Liver (tissue), 9 donors: ENCODE measurements around the gene TANC1. TPM values are rescaled to one million over a fixed set of nuclear protein-coding genes. Genes with fewer than 3 reads are reported as not detected.

Experiments
- DNase-seq: peaks from one replicate; pipeline ENCODE4 v3.0.0-alpha.2; 2017; ENCODE audit warnings: low spot score
- H3K27ac ChIP-seq, 2 donors: one replicate each; pipeline ENCODE4 v1.7.0; 2013; ENCODE audit warnings: inconsistent platforms in 2 of 2, low read length in 2 of 2, control low read depth in 1 of 2, low read depth in 1 of 2, mild to moderate bottlenecking in 1 of 2
- H3K27me3 ChIP-seq, 4 donors: one replicate each; pipeline versions ENCODE4 v1.6.1 to v1.7.0; 2013; ENCODE audit warnings: low read length in 3 of 4, inconsistent platforms in 1 of 4, mild to moderate bottlenecking in 1 of 4, moderate library complexity in 1 of 4; ENCODE audit not compliant: control insufficient read depth in 4 of 4, insufficient read depth in 4 of 4
- H3K36me3 ChIP-seq, 4 donors: one replicate each; pipeline versions ENCODE4 v1.6.1 to v1.7.0; 2013; ENCODE audit warnings: low read length in 3 of 4, mild to moderate bottlenecking in 3 of 4, low read depth in 1 of 4, moderate library complexity in 1 of 4; ENCODE audit not compliant: control insufficient read depth in 4 of 4, insufficient read depth in 3 of 4
- H3K4me1 ChIP-seq, 4 donors: one replicate each; pipeline versions ENCODE4 v1.6.1 to v1.7.0; 2013; ENCODE audit warnings: low read length in 3 of 4, mild to moderate bottlenecking in 3 of 4, moderate library complexity in 1 of 4; ENCODE audit not compliant: control insufficient read depth in 4 of 4, insufficient read depth in 4 of 4
- H3K4me3 ChIP-seq, 3 donors: one replicate each; pipeline versions ENCODE4 v1.6.1 to v1.7.0; 2013; ENCODE audit warnings: low read length in 3 of 3, control low read depth in 1 of 3, low read depth in 1 of 3, mild to moderate bottlenecking in 1 of 3
- H3K9ac ChIP-seq, 2 donors: one replicate each; pipeline ENCODE4 v1.7.0; 2013; ENCODE audit warnings: low read length in 2 of 2, mild to moderate bottlenecking in 2 of 2, moderate library complexity in 2 of 2, control low read depth in 1 of 2, low read depth in 1 of 2
- H3K9me3 ChIP-seq, 4 donors: one replicate each; pipeline versions ENCODE4 v1.6.1 to v1.7.0; 2013; ENCODE audit warnings: low read length in 3 of 4; ENCODE audit not compliant: control insufficient read depth in 4 of 4
- EGR1 ChIP-seq, 2 donors: IDR thresholded peaks; 2 replicates each; pipeline ENCODE4 v1.6.1; 2016 to 2018; ENCODE audit warnings: antibody characterized with exemption in 2 of 2, low read depth in 2 of 2
- FOXA2 ChIP-seq: IDR thresholded peaks from 2 replicates; pipeline ENCODE4 v1.6.1; 2016; ENCODE audit warnings: antibody characterized with exemption
- GABPA ChIP-seq, 2 donors: IDR thresholded peaks in 1 of 2; conservative IDR thresholded peaks in 1 of 2; 2 replicates each; pipeline ENCODE4 v1.6.1; 2016; ENCODE audit warnings: antibody characterized with exemption in 2 of 2, mild to moderate bottlenecking in 1 of 2, moderate library complexity in 1 of 2
- HNF4A ChIP-seq, 2 donors: conservative IDR thresholded peaks; 2 replicates each; pipeline ENCODE4 v1.6.1; 2016; ENCODE audit warnings: antibody characterized with exemption in 2 of 2, mild to moderate bottlenecking in 2 of 2
- HNF4G ChIP-seq: IDR thresholded peaks from 2 replicates; pipeline ENCODE4 v1.6.1; 2016; ENCODE audit warnings: antibody characterized with exemption
- JUND ChIP-seq, 2 donors: IDR thresholded peaks; 2 replicates each; pipeline ENCODE4 v1.6.1; 2016; ENCODE audit warnings: antibody characterized with exemption in 2 of 2
- NR2F2 ChIP-seq: IDR thresholded peaks from 2 replicates; pipeline ENCODE4 v1.6.1; 2016; ENCODE audit warnings: antibody characterized with exemption
- SP1 ChIP-seq: IDR thresholded peaks from 2 replicates; pipeline ENCODE4 v1.6.1; 2018; ENCODE audit warnings: antibody characterized with exemption, mild to moderate bottlenecking
- TAF1 ChIP-seq: conservative IDR thresholded peaks from 2 replicates; pipeline ENCODE4 v1.6.1; 2016; ENCODE audit warnings: antibody characterized with exemption, mild to moderate bottlenecking
- WGBS: extraction: QIAGEN DNeasy Blood & Tissue Kit; methylation state at CpG from one replicate; pipeline ENCODE4 v1.1.7; 2013; 5-methylcytosine and 5-hydroxymethylcytosine counted together
- polyA plus RNA-seq, 2 donors: library from polyadenylated mRNA; stranded (reverse) in 1 of 2; unstranded in 1 of 2; fragments of 200-250 nt in 1 of 2; fragments of >200 nt in 1 of 2; fragmentation: Nextera tagmentation in 1 of 2; extraction: Ambion mirVana in 1 of 2; gene quantifications; one replicate each; pipeline versions ENCODE4 v1.2.1 to v1.2.3, GENCODE V29; 2013 to 2015
- total RNA-seq, 2 donors: library from RNA; depleted of rRNA; stranded (reverse); fragments of >200 nt; gene quantifications; one replicate each; pipeline ENCODE4 v1.2.3, GENCODE V29; 2014
- TF ChIP-seq, protein P1 (sequence below): IDR thresholded peaks from 2 replicates; pipeline ENCODE4 v1.6.1; 2016; ENCODE audit warnings: antibody characterized with exemption, mild to moderate bottlenecking
- TF ChIP-seq, protein P2 (sequence below): IDR thresholded peaks from 2 replicates; pipeline ENCODE4 v1.6.1; 2016; ENCODE audit warnings: antibody characterized with exemption
- TF ChIP-seq, protein P3 (sequence below): IDR thresholded peaks from 2 replicates; pipeline ENCODE4 v1.6.1; 2016; ENCODE audit warnings: antibody characterized with exemption
- TF ChIP-seq, protein P4 (sequence below): IDR thresholded peaks from 2 replicates; pipeline ENCODE4 v1.6.1; 2016; ENCODE audit warnings: antibody characterized with exemption
- donor health status: healthy.
- donor health status: healthy.
- donor health status: healthy.
- donor health status: healthy.
- donor health status: healthy.

The TANC1 gene
- total and polyA plus RNA-seq, 4 donors, result 3.7 to 17.7 (median 5.2) TPM

DNA sequence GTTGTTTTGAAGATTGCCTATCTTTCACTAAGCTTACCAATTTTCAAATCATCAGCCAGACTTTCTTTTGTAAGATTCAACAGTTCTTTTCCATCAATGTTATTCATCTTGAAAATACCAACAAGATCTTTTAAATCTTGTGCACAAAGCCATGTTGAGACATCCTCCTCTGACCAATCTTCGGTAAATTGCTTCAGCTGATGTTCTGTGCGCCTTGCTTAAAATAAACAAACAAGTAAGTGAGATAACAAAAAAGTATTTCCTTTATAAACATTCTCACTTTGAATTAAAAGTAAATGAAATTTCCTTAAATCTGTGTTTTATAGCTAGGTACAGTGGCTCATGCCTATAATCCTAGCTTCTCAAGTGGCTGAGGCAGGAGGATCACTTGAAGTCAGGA is 287.7 kb downstream of the TANC1 start (continued):
- TF ChIP-seq, protein P1, sequence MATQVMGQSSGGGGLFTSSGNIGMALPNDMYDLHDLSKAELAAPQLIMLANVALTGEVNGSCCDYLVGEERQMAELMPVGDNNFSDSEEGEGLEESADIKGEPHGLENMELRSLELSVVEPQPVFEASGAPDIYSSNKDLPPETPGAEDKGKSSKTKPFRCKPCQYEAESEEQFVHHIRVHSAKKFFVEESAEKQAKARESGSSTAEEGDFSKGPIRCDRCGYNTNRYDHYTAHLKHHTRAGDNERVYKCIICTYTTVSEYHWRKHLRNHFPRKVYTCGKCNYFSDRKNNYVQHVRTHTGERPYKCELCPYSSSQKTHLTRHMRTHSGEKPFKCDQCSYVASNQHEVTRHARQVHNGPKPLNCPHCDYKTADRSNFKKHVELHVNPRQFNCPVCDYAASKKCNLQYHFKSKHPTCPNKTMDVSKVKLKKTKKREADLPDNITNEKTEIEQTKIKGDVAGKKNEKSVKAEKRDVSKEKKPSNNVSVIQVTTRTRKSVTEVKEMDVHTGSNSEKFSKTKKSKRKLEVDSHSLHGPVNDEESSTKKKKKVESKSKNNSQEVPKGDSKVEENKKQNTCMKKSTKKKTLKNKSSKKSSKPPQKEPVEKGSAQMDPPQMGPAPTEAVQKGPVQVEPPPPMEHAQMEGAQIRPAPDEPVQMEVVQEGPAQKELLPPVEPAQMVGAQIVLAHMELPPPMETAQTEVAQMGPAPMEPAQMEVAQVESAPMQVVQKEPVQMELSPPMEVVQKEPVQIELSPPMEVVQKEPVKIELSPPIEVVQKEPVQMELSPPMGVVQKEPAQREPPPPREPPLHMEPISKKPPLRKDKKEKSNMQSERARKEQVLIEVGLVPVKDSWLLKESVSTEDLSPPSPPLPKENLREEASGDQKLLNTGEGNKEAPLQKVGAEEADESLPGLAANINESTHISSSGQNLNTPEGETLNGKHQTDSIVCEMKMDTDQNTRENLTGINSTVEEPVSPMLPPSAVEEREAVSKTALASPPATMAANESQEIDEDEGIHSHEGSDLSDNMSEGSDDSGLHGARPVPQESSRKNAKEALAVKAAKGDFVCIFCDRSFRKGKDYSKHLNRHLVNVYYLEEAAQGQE, result no peak
- TF ChIP-seq HNF4G (no peak), EGR1 (IDR thresholded peaks at IDR 0.05; ENCODE audit: low read depth in 2 of 2) (no peak), JUND (IDR thresholded peaks at IDR 0.05) (no peak), NR2F2 (no peak), HNF4A (conservative IDR thresholded peaks at IDR 0.05) (no peak), SP1 (no peak), GABPA (IDR thresholded peaks at IDR 0.05 in 1 of 2, conservative IDR thresholded peaks at IDR 0.05 in 1 of 2) (no peak)

DNA sequence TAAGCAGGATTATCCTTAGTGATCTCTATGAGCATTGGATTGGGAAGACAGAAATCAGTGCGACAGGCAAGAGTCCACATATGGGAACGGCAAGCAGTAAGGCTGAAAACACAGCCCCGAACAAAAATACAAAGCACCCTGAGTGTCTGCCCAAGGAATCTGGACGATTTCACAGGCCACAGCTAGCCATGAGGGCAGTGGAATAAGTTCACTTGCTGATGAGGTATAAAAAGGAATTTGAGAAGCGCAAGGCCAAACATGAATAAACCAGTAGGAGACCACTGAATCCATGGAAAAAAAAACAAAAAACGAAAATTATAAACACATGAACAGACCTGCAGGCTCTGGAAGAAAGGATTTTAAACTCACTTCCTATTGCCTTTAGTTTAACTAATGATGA is 293.8 kb downstream of the TANC1 start:
- Histone ChIP-seq H3K9me3 (no peaks in the 10 kb centered on the region), H3K27me3 (no peaks in the 10 kb centered on the region), H3K27ac (no peak overlapping the region), H3K36me3 (peaks cover 0 to 5% (median under 1%) of the 10 kb centered on the region in 4 donors), H3K4me3 (no peak overlapping the region), H3K4me1 (no peaks in the 10 kb centered on the region), H3K9ac (no peak overlapping the region)
- TF ChIP-seq, protein P2, sequence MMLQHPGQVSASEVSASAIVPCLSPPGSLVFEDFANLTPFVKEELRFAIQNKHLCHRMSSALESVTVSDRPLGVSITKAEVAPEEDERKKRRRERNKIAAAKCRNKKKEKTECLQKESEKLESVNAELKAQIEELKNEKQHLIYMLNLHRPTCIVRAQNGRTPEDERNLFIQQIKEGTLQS, result no peak
- TF ChIP-seq SP1 (no peak), NR2F2 (no peak)
- TF ChIP-seq, protein P3, sequence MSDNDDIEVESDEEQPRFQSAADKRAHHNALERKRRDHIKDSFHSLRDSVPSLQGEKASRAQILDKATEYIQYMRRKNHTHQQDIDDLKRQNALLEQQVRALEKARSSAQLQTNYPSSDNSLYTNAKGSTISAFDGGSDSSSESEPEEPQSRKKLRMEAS, result no peak
- WGBS, result 90% methylated on average over 6 of the region's 6 CpGs
- DNase-seq, result no peak

DNA sequence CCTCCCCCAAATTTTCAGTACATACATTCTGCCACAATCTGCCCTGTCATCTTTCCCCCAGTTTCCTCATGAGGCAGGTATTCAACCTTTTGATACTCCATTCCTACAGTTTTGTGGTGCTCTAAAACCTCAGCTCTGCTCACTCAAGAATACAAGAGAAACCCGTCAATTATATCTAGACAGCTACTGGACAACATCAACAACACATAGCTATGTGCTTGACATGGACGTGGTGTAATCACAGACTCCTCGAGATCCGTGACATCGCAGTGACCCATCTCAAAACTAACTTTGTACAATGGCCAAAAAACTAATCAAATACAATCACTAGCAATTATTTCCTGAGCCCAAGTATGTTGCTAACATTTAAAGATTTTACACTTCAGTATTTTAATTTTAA is 294.5 kb downstream of the TANC1 start:
- H3K36me3 ChIP-seq, result peaks cover 0 to 2% (median under 1%) of the 10 kb centered on the region in 4 donors
- H3K4me1 ChIP-seq, result peaks cover 0 to 2% (median under 1%) of the 10 kb centered on the region in 4 donors
- H3K4me3 ChIP-seq, result no peak overlapping the region
- no peak overlapping the region for H3K27ac ChIP-seq
- 89% methylated on average over 5 of the region's 5 CpGs for WGBS
- no peaks in the 10 kb centered on the region for H3K9me3 ChIP-seq
- TF ChIP-seq, protein P4, sequence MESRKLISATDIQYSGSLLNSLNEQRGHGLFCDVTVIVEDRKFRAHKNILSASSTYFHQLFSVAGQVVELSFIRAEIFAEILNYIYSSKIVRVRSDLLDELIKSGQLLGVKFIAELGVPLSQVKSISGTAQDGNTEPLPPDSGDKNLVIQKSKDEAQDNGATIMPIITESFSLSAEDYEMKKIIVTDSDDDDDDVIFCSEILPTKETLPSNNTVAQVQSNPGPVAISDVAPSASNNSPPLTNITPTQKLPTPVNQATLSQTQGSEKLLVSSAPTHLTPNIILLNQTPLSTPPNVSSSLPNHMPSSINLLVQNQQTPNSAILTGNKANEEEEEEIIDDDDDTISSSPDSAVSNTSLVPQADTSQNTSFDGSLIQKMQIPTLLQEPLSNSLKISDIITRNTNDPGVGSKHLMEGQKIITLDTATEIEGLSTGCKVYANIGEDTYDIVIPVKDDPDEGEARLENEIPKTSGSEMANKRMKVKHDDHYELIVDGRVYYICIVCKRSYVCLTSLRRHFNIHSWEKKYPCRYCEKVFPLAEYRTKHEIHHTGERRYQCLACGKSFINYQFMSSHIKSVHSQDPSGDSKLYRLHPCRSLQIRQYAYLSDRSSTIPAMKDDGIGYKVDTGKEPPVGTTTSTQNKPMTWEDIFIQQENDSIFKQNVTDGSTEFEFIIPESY, result no peak
- TF ChIP-seq, protein P3, result no peak
- TF ChIP-seq FOXA2, result no peak
- TF ChIP-seq TAF1, result no peak
- TF ChIP-seq, protein P2, result no peak
- TF ChIP-seq NR2F2, result no peak
- no peak for TF ChIP-seq HNF4A (conservative IDR thresholded peaks at IDR 0.05)
- no peak for TF ChIP-seq EGR1 (IDR thresholded peaks at IDR 0.05; ENCODE audit: low read depth in 2 of 2)
- H3K27me3 ChIP-seq, result no peaks in the 10 kb centered on the region
- H3K9ac ChIP-seq, result no peak overlapping the region
- no peak for DNase-seq
